GM23338 (cell line): ENCODE results near the gene RPS29. TPM values are rescaled to one million over a fixed set of nuclear protein-coding genes. Genes with fewer than 3 reads are reported as not detected.

ENCODE experiments used
- ATAC-seq: fragments of 200-7000 bp; cut with Tn5 transposase; 3 replicates; pipeline ENCODE4 v1.9.1; 2020
- DNase-seq: peaks from one replicate; pipeline ENCODE4 v3.0.0-alpha.2; 2015; ENCODE audit warnings: low spot score
- H2AFZ ChIP-seq: fragments of 200-600 bp; sonication (generic); 2 replicates; pipeline ENCODE4 v1.8.0; 2016; ENCODE audit warnings: antibody characterized with exemption, mild to moderate bottlenecking, moderate library complexity
- H3F3A ChIP-seq: fragments of 200-600 bp; sonication (generic); replicated peaks from 2 replicates; pipeline ENCODE4 v1.8.0; 2017; ENCODE audit warnings: antibody characterized with exemption, mixed run types, low read depth
- H3K27ac ChIP-seq: fragments of 200-600 bp; sonication (generic); 2 replicates; pipeline ENCODE4 v1.6.1; 2016; ENCODE audit warnings: low read depth
- H3K27me3 ChIP-seq: fragments of 200-600 bp; sonication (generic); 2 replicates; pipeline ENCODE4 v1.8.0; 2016; ENCODE audit warnings: mild to moderate bottlenecking, mixed run types, moderate library complexity; ENCODE audit not compliant: insufficient read depth
- H3K36me3 ChIP-seq: fragments of 200-600 bp; sonication (generic); 2 replicates; pipeline ENCODE4 v1.8.0; 2016; ENCODE audit warnings: mild to moderate bottlenecking; ENCODE audit not compliant: insufficient read depth
- H3K4me1 ChIP-seq: fragments of 200-600 bp; sonication (generic); 2 replicates; pipeline ENCODE4 v1.8.0; 2016; ENCODE audit warnings: mild to moderate bottlenecking, moderate library complexity; ENCODE audit not compliant: insufficient read depth
- H3K4me2 ChIP-seq: fragments of 200-600 bp; sonication (generic); 2 replicates; pipeline ENCODE4 v1.7.1; 2017; ENCODE audit warnings: mixed run types
- H3K4me3 ChIP-seq: fragments of 200-600 bp; sonication (generic); 2 replicates; pipeline ENCODE4 v1.6.1; 2016; ENCODE audit warnings: mixed run types
- H3K79me2 ChIP-seq: fragments of 200-600 bp; sonication (generic); replicated peaks from 2 replicates; pipeline ENCODE4 v1.8.0; 2017; ENCODE audit warnings: mild to moderate bottlenecking; ENCODE audit not compliant: insufficient read depth
- H3K9me2 ChIP-seq: fragments of 200-600 bp; sonication (generic); 2 replicates; pipeline ENCODE4 v1.8.0; 2017; ENCODE audit not compliant: insufficient read depth
- H4K20me1 ChIP-seq: fragments of 200-600 bp; sonication (generic); replicated peaks from 2 replicates; pipeline ENCODE4 v1.8.0; 2017; ENCODE audit warnings: mild to moderate bottlenecking; ENCODE audit not compliant: insufficient read depth
- H3K27ac Mint-ChIP-seq: 2 replicates; pipeline ENCODE4 v1.8.0; 2020; ENCODE audit warnings: inconsistent platforms, mild to moderate bottlenecking, moderate library complexity, mixed read lengths
- H3K27me3 Mint-ChIP-seq: 3 replicates; pipeline ENCODE4 v1.8.0; 2022; ENCODE audit warnings: low read depth, mild to moderate bottlenecking, moderate library complexity, mixed read lengths, inconsistent platforms; ENCODE audit not compliant: insufficient read depth, poor library complexity
- H3K36me3 Mint-ChIP-seq: 3 replicates; pipeline ENCODE4 v1.8.0; 2021; ENCODE audit warnings: low read depth, mild to moderate bottlenecking, inconsistent platforms, moderate library complexity, mixed read lengths
- H3K4me1 Mint-ChIP-seq: 3 replicates; pipeline ENCODE4 v1.8.0; 2020; ENCODE audit warnings: mild to moderate bottlenecking, inconsistent platforms, mixed read lengths
- H3K4me3 Mint-ChIP-seq: 3 replicates; pipeline ENCODE4 v1.8.0; 2021; ENCODE audit warnings: moderate library complexity, mild to moderate bottlenecking, inconsistent platforms, mixed read lengths
- H3K9me3 Mint-ChIP-seq: 3 replicates; pipeline ENCODE4 v1.8.0; 2020; ENCODE audit warnings: moderate library complexity, mild to moderate bottlenecking, inconsistent platforms, mixed read lengths
- CREB1 ChIP-seq: fragments of 250-450 bp; sonication (Bioruptor Pico); IDR thresholded peaks from 2 replicates; pipeline ENCODE4 v1.5.0; 2020; ENCODE audit warnings: low read depth, mild to moderate bottlenecking, moderate library complexity
- EZH2 ChIP-seq: fragments of 200-600 bp; sonication (generic); IDR thresholded peaks from one replicate; pipeline ENCODE4 v1.8.0; 2017; ENCODE audit warnings: antibody characterized with exemption, mild to moderate bottlenecking, low read depth; ENCODE audit not compliant: unreplicated experiment
- EZH2phosphoT487 ChIP-seq: fragments of 200-600 bp; sonication (generic); IDR thresholded peaks from one replicate; pipeline ENCODE4 v1.8.1; 2018; ENCODE audit warnings: antibody characterized with exemption; ENCODE audit not compliant: unreplicated experiment
- JUNB ChIP-seq: IDR thresholded peaks from one replicate; pipeline ENCODE4 v1.6.1; 2016; ENCODE audit warnings: antibody characterized with exemption; ENCODE audit not compliant: unreplicated experiment
- NANOG ChIP-seq: IDR thresholded peaks from 2 replicates; pipeline ENCODE4 v1.6.1; 2016; ENCODE audit warnings: antibody characterized with exemption, borderline replicate concordance
- POLR2AphosphoS5 ChIP-seq: IDR thresholded peaks from 2 replicates; pipeline ENCODE4 v1.6.1; 2016; ENCODE audit warnings: antibody characterized with exemption, low read depth
- STAT1 ChIP-seq: IDR thresholded peaks from one replicate; pipeline ENCODE4 v1.6.1; 2016; ENCODE audit warnings: antibody characterized with exemption; ENCODE audit not compliant: unreplicated experiment
- ZNF114 ChIP-seq: fragments of 250-450 bp; sonication (Bioruptor Pico); IDR thresholded peaks from 2 replicates; pipeline ENCODE4 v1.5.0; 2020; ENCODE audit warnings: mild to moderate bottlenecking, moderate library complexity
- ZNF331 ChIP-seq: fragments of 250-450 bp; sonication (Bioruptor Pico); IDR thresholded peaks from 2 replicates; pipeline ENCODE4 v1.5.0; 2020; ENCODE audit warnings: low read depth, mild to moderate bottlenecking, moderate library complexity
- polyA plus RNA-seq: library from polyadenylated mRNA; unstranded; fragments of >200 nt; fragmentation: Nextera tagmentation; extraction: Ambion mirVana; gene quantifications from 2 replicates; pipeline ENCODE4 v1.2.1, GENCODE V29; 2016
- total RNA-seq: library from RNA; depleted of rRNA; stranded (reverse); fragments of >200 nt; shearing (Covaris generic); gene quantifications from 2 replicates; pipeline ENCODE4 v1.2.3, GENCODE V29; 2014
- TF ChIP-seq, protein P1 (sequence below): fragments of 250-450 bp; sonication (Bioruptor Pico); IDR thresholded peaks from 2 replicates; pipeline ENCODE4 v1.5.0; 2020; ENCODE audit warnings: mild to moderate bottlenecking, moderate library complexity
- TF ChIP-seq, protein P2 (sequence below): IDR thresholded peaks from one replicate; pipeline ENCODE4 v1.6.1; 2018; ENCODE audit warnings: antibody characterized with exemption; ENCODE audit not compliant: unreplicated experiment
- TF ChIP-seq, protein P3 (sequence below): IDR thresholded peaks from 2 replicates; pipeline ENCODE4 v1.6.1; 2016; ENCODE audit warnings: antibody characterized with exemption
- TF ChIP-seq, protein P4 (sequence below), 2 experiments: fragments of 200-600 bp in 1 of 2; sonication (generic) in 1 of 2; conservative IDR thresholded peaks; 2 replicates each; pipeline versions ENCODE4 v1.5.1 to v1.6.1; 2016 to 2017; ENCODE audit warnings: antibody characterized with exemption in 2 of 2, low read depth in 2 of 2, mild to moderate bottlenecking in 2 of 2, moderate library complexity in 1 of 2

Gene RPS29
- total and polyA plus RNA-seq, 2 experiments from 2014 or later: 2,560 to 3,734 TPM

DNA sequence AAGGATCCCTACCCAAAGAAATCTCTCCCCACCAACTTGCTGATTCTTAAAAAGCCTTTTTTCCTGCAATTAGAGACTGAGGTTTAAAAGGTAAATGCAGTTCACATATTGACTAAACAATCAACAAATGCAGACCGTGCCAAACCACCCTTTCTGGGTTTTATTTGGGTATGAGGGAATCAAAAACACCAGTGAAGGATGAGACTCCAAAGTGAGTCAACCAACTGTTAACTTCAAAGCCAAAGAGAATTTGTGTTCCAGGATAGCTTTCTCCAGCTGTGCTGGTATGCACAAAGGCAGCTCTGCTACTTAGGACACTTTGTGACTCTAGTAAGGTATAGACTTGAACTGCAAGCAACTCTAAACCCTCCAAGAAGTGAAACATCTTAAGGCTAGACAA lies 39.4 kb downstream of the RPS29 start:
- Histone ChIP-seq H3K79me2 (no peaks in the 10 kb centered on the region), H3K36me3 (no peaks in the 10 kb centered on the region; the same call in 1 of the 2 replicates), H3K27ac (no peak overlapping the region), H4K20me1 (no peaks in the 10 kb centered on the region), H2AFZ (no peak overlapping the region), H3K27me3 (no peaks in the 10 kb centered on the region), H3K4me2 (no peak overlapping the region), H3K4me3 (no peak overlapping the region), H3K9me2 (no peaks in the 10 kb centered on the region), H3K4me1 (peaks cover 18% of the 10 kb centered on the region), H3F3A (no peaks in the 10 kb centered on the region)
- Mint-ChIP-seq H3K4me3 (no peak overlapping the region), H3K27me3 (peaks cover 2% of the 10 kb centered on the region), H3K4me1 (peaks cover 29% of the 10 kb centered on the region), H3K36me3 (peaks cover 11% of the 10 kb centered on the region), H3K27ac (no peak overlapping the region), H3K9me3 (peaks cover 7% of the 10 kb centered on the region)
- DNase-seq (no peak), ATAC-seq (no peak)
- TF ChIP-seq, protein P1, sequence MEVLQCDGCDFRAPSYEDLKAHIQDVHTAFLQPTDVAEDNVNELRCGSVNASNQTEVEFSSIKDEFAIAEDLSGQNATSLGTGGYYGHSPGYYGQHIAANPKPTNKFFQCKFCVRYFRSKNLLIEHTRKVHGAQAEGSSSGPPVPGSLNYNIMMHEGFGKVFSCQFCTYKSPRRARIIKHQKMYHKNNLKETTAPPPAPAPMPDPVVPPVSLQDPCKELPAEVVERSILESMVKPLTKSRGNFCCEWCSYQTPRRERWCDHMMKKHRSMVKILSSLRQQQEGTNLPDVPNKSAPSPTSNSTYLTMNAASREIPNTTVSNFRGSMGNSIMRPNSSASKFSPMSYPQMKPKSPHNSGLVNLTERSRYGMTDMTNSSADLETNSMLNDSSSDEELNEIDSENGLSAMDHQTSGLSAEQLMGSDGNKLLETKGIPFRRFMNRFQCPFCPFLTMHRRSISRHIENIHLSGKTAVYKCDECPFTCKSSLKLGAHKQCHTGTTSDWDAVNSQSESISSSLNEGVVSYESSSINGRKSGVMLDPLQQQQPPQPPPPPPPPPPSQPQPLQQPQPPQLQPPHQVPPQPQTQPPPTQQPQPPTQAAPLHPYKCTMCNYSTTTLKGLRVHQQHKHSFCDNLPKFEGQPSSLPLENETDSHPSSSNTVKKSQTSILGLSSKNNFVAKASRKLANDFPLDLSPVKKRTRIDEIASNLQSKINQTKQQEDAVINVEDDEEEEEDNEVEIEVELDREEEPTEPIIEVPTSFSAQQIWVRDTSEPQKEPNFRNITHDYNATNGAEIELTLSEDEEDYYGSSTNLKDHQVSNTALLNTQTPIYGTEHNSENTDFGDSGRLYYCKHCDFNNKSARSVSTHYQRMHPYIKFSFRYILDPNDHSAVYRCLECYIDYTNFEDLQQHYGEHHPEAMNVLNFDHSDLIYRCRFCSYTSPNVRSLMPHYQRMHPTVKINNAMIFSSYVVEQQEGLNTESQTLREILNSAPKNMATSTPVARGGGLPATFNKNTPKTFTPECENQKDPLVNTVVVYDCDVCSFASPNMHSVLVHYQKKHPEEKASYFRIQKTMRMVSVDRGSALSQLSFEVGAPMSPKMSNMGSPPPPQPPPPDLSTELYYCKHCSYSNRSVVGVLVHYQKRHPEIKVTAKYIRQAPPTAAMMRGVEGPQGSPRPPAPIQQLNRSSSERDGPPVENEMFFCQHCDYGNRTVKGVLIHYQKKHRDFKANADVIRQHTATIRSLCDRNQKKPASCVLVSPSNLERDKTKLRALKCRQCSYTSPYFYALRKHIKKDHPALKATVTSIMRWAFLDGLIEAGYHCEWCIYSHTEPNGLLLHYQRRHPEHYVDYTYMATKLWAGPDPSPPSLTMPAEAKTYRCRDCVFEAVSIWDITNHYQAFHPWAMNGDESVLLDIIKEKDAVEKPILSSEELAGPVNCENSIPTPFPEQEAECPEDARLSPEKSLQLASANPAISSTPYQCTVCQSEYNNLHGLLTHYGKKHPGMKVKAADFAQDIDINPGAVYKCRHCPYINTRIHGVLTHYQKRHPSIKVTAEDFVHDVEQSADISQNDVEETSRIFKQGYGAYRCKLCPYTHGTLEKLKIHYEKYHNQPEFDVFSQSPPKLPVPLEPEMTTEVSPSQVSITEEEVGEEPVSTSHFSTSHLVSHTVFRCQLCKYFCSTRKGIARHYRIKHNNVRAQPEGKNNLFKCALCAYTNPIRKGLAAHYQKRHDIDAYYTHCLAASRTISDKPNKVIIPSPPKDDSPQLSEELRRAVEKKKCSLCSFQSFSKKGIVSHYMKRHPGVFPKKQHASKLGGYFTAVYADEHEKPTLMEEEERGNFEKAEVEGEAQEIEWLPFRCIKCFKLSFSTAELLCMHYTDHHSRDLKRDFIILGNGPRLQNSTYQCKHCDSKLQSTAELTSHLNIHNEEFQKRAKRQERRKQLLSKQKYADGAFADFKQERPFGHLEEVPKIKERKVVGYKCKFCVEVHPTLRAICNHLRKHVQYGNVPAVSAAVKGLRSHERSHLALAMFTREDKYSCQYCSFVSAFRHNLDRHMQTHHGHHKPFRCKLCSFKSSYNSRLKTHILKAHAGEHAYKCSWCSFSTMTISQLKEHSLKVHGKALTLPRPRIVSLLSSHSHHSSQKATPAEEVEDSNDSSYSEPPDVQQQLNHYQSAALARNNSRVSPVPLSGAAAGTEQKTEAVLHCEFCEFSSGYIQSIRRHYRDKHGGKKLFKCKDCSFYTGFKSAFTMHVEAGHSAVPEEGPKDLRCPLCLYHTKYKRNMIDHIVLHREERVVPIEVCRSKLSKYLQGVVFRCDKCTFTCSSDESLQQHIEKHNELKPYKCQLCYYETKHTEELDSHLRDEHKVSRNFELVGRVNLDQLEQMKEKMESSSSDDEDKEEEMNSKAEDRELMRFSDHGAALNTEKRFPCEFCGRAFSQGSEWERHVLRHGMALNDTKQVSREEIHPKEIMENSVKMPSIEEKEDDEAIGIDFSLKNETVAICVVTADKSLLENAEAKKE (CRISPR knock-in tag): no peak
- no peak for TF ChIP-seq EZH2
- TF ChIP-seq NANOG: no peak
- TF ChIP-seq STAT1: no peak
- TF ChIP-seq ZNF114 (CRISPR knock-in tag): no peak
- TF ChIP-seq JUNB: no peak
- TF ChIP-seq POLR2AphosphoS5: no peak
- TF ChIP-seq, protein P2, sequence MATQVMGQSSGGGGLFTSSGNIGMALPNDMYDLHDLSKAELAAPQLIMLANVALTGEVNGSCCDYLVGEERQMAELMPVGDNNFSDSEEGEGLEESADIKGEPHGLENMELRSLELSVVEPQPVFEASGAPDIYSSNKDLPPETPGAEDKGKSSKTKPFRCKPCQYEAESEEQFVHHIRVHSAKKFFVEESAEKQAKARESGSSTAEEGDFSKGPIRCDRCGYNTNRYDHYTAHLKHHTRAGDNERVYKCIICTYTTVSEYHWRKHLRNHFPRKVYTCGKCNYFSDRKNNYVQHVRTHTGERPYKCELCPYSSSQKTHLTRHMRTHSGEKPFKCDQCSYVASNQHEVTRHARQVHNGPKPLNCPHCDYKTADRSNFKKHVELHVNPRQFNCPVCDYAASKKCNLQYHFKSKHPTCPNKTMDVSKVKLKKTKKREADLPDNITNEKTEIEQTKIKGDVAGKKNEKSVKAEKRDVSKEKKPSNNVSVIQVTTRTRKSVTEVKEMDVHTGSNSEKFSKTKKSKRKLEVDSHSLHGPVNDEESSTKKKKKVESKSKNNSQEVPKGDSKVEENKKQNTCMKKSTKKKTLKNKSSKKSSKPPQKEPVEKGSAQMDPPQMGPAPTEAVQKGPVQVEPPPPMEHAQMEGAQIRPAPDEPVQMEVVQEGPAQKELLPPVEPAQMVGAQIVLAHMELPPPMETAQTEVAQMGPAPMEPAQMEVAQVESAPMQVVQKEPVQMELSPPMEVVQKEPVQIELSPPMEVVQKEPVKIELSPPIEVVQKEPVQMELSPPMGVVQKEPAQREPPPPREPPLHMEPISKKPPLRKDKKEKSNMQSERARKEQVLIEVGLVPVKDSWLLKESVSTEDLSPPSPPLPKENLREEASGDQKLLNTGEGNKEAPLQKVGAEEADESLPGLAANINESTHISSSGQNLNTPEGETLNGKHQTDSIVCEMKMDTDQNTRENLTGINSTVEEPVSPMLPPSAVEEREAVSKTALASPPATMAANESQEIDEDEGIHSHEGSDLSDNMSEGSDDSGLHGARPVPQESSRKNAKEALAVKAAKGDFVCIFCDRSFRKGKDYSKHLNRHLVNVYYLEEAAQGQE: no peak
- TF ChIP-seq EZH2phosphoT487: no peak
- no peak for TF ChIP-seq ZNF331 (CRISPR knock-in tag)
- TF ChIP-seq, protein P3, sequence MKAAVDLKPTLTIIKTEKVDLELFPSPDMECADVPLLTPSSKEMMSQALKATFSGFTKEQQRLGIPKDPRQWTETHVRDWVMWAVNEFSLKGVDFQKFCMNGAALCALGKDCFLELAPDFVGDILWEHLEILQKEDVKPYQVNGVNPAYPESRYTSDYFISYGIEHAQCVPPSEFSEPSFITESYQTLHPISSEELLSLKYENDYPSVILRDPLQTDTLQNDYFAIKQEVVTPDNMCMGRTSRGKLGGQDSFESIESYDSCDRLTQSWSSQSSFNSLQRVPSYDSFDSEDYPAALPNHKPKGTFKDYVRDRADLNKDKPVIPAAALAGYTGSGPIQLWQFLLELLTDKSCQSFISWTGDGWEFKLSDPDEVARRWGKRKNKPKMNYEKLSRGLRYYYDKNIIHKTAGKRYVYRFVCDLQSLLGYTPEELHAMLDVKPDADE: no peak
- no peak for TF ChIP-seq CREB1 (CRISPR knock-in tag)
- TF ChIP-seq, protein P4, sequence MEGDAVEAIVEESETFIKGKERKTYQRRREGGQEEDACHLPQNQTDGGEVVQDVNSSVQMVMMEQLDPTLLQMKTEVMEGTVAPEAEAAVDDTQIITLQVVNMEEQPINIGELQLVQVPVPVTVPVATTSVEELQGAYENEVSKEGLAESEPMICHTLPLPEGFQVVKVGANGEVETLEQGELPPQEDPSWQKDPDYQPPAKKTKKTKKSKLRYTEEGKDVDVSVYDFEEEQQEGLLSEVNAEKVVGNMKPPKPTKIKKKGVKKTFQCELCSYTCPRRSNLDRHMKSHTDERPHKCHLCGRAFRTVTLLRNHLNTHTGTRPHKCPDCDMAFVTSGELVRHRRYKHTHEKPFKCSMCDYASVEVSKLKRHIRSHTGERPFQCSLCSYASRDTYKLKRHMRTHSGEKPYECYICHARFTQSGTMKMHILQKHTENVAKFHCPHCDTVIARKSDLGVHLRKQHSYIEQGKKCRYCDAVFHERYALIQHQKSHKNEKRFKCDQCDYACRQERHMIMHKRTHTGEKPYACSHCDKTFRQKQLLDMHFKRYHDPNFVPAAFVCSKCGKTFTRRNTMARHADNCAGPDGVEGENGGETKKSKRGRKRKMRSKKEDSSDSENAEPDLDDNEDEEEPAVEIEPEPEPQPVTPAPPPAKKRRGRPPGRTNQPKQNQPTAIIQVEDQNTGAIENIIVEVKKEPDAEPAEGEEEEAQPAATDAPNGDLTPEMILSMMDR (conservative IDR thresholded peaks at IDR 0.05; ENCODE audit: low read depth in 2 of 2): no peak
